ENCODE data around the gene DUSP9. TPM values are rescaled to one million over a fixed set of nuclear protein-coding genes. Genes with fewer than 3 reads are reported as not detected.

The DUSP9 gene
- total RNA-seq, 1 experiment from 2014 or later: 14.2 TPM

DNA sequence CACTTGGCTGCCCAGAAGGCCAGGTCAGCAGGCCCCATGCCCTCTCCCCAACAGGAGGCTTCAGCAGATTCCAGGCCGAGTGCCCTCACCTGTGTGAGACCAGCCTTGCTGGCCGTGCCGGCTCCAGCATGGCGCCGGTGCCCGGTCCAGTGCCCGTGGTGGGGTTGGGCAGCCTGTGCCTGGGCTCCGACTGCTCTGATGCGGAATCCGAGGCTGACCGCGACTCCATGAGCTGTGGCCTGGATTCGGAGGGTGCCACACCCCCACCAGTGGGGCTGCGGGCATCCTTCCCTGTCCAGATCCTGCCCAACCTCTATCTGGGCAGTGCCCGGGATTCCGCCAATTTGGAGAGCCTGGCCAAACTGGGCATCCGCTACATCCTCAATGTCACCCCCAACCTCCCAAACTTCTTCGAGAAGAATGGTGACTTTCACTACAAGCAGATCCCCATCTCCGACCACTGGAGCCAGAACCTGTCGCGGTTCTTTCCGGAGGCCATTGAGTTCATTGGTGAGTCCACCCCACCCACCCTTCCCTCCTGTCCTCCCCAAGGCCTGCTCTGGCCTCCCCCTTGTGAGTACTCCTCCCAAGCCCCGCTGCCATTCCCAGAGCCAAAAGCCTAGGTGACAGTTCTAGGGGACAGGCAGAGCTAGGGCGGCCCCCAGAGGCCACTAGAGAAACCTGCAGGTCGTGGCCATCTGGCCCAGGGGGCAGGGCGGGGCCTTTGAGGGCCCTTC, 2.3 kb downstream of the DUSP9 start:
- Histone ChIP-seq H3K27ac (ENCODE audit: low read depth, low read length) (no peak overlapping the region), H3K9me2 (ENCODE audit: insufficient read depth) (no peaks in the 10 kb centered on the region), H3K4me2 (ENCODE audit: low read length) (no peak overlapping the region), H4K20me1 (ENCODE audit: insufficient read depth) (no peaks in the 10 kb centered on the region), H3K9ac (ENCODE audit: low read length) (no peak overlapping the region), H3K9me3 (ENCODE audit: control insufficient read depth in 1 of 2, insufficient read depth in 1 of 2, low read depth in 1 of 2, low read length in 2 of 2) (no peaks in the 10 kb centered on the region), H3K4me1 (ENCODE audit: control insufficient read depth in 1 of 2, insufficient read depth in 2 of 2, low read length in 2 of 2) (peaks cover 0 to 14% of the 10 kb centered on the region in 2 experiments; a peak in 2 of 4 replicates), H2AFZ (ENCODE audit: low read depth, low read length, poor library complexity, severe bottlenecking) (no peak overlapping the region), H3K36me3 (ENCODE audit: control insufficient read depth in 1 of 2, insufficient read depth in 2 of 2, low read length in 2 of 2) (no peaks in the 10 kb centered on the region), H3K79me2 (ENCODE audit: insufficient read depth, low read length) (no peaks in the 10 kb centered on the region), H3K4me3 (replicated peaks in 1 of 2; ENCODE audit: low read depth in 1 of 2, low read length in 2 of 2) (no peak overlapping the region), H3K27me3 (ENCODE audit: insufficient read depth, low read length) (no peaks in the 10 kb centered on the region)
- intact Hi-C loops (cut with micrococcal nuclease): loop anchor here (1.0 kb wide), 2 partner anchors 95 to 110 kb away; no protein-coding TSS in a partner anchor
- no TSS peak for BruUV-seq (replicated peaks)
- ChIA-PET POLR2A (no interaction called here), RAD21 (ENCODE audit: low non-redundant PET in 1 of 2, low total read pairs in 2 of 2, uncharacterized antibody in 2 of 2, unreplicated experiment in 2 of 2) (no interaction called here), CTCF (interaction anchor here (0.6 to 2.3 kb wide), 6 partner anchors 9 to 110 kb away, joined by 3 to 12 read pairs (median 4); no protein-coding TSS in a partner anchor)
- TF ChIP-seq CTCF (IDR thresholded peaks at IDR 0.05 in 2 of 3, conservative IDR thresholded peaks at IDR 0.05 in 1 of 3; ENCODE audit: borderline replicate concordance in 1 of 3, insufficient read depth in 1 of 3, low read depth in 2 of 3, low read length in 2 of 3) (peak in 2 of 3 experiments; percentile 44 to 46; a peak in 4 of 6 replicates), ZFX (IDR thresholded peaks at IDR 0.05) (no peak)
- DNase-seq (ENCODE audit: low read depth, low spot score) (no peak), ATAC-seq (peak; percentile 68)

DNA sequence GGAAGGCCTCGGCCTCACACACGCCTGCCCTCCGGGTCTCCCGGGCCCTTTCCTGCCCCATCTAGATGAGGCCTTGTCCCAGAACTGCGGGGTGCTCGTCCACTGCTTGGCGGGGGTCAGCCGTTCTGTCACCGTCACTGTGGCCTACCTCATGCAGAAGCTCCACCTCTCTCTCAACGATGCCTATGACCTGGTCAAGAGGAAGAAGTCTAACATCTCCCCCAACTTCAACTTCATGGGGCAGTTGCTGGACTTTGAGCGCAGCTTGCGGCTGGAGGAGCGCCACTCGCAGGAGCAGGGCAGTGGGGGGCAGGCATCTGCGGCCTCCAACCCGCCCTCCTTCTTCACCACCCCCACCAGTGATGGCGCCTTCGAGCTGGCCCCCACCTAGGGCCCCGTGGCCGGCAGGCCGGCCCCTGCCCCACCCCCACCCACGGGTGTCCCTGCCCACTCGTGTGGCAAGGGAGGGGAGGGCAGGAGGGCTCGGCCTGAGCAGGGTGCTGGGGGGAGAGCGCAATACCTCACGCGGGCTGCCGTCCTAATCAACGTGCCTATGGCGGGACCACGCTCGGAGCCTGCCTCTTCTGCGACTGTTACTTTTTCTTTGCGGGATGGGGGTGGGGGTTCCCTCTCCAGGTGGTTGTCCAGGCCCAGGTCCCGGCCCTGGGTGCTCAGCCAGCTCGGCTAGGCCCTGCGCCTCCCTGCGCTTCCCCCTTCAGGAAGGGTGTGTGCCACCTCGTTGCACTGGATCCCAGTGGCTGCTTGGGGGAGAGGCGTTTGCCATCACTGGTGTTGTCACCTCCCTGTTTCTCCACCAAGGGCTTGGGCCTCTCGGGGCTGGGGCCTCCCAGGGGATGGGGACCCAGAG, 3.1 kb downstream of the DUSP9 start:
- DNase-seq (ENCODE audit: low read depth, low spot score): no peak
- POLR2A ChIA-PET: no interaction called here
- ATAC-seq: no peak
- H3K9ac ChIP-seq (ENCODE audit: low read length): no peak overlapping the region
- H3K4me2 ChIP-seq (ENCODE audit: low read length): no peak overlapping the region
- H3K4me1 ChIP-seq (ENCODE audit: control insufficient read depth in 1 of 2, insufficient read depth in 2 of 2, low read length in 2 of 2): peaks cover 0 to 14% of the 10 kb centered on the region in 2 experiments; a peak in 2 of 4 replicates
- no peak overlapping the region for H3K4me3 ChIP-seq (replicated peaks in 1 of 2; ENCODE audit: low read depth in 1 of 2, low read length in 2 of 2)
- RAD21 ChIA-PET (ENCODE audit: low non-redundant PET in 1 of 2, low total read pairs in 2 of 2, uncharacterized antibody in 2 of 2, unreplicated experiment in 2 of 2): no interaction called here
- H4K20me1 ChIP-seq (ENCODE audit: insufficient read depth): no peaks in the 10 kb centered on the region
- intact Hi-C loops (cut with micrococcal nuclease): loop anchor here (1.0 kb wide), 2 partner anchors 96 to 111 kb away; no protein-coding TSS in a partner anchor
- no peaks in the 10 kb centered on the region for H3K79me2 ChIP-seq (ENCODE audit: insufficient read depth, low read length)
- no peaks in the 10 kb centered on the region for H3K36me3 ChIP-seq (ENCODE audit: control insufficient read depth in 1 of 2, insufficient read depth in 2 of 2, low read length in 2 of 2)
- BruUV-seq (replicated peaks): no TSS peak
- H3K9me3 ChIP-seq (ENCODE audit: control insufficient read depth in 1 of 2, insufficient read depth in 1 of 2, low read depth in 1 of 2, low read length in 2 of 2): no peaks in the 10 kb centered on the region
- no peak overlapping the region for H3K27ac ChIP-seq (ENCODE audit: low read depth, low read length)
- H3K27me3 ChIP-seq (ENCODE audit: insufficient read depth, low read length): no peaks in the 10 kb centered on the region
- H2AFZ ChIP-seq (ENCODE audit: low read depth, low read length, poor library complexity, severe bottlenecking): no peak overlapping the region
- CTCF ChIA-PET: interaction anchor here (0.6 to 2.3 kb wide), 6 partner anchors 8 to 111 kb away, joined by 3 to 12 read pairs (median 4); no protein-coding TSS in a partner anchor
- no peaks in the 10 kb centered on the region for H3K9me2 ChIP-seq (ENCODE audit: insufficient read depth)
- no peak for TF ChIP-seq MAX (IDR thresholded peaks at IDR 0.05)
- no peak for TF ChIP-seq CBX3 (IDR thresholded peaks at IDR 0.05; ENCODE audit: low read depth)
- TF ChIP-seq, protein P1, sequence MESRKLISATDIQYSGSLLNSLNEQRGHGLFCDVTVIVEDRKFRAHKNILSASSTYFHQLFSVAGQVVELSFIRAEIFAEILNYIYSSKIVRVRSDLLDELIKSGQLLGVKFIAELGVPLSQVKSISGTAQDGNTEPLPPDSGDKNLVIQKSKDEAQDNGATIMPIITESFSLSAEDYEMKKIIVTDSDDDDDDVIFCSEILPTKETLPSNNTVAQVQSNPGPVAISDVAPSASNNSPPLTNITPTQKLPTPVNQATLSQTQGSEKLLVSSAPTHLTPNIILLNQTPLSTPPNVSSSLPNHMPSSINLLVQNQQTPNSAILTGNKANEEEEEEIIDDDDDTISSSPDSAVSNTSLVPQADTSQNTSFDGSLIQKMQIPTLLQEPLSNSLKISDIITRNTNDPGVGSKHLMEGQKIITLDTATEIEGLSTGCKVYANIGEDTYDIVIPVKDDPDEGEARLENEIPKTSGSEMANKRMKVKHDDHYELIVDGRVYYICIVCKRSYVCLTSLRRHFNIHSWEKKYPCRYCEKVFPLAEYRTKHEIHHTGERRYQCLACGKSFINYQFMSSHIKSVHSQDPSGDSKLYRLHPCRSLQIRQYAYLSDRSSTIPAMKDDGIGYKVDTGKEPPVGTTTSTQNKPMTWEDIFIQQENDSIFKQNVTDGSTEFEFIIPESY (IDR thresholded peaks at IDR 0.05; ENCODE audit: extremely low read depth, insufficient replicate concordance, low read length): no peak
- TF ChIP-seq YY1 (IDR thresholded peaks at IDR 0.05; ENCODE audit: extremely low read depth, insufficient replicate concordance, low read depth, low read length): no peak
- no peak for TF ChIP-seq EGR1 (IDR thresholded peaks at IDR 0.05; ENCODE audit: low read depth)
- no peak for TF ChIP-seq POLR2A (IDR thresholded peaks at IDR 0.05; ENCODE audit: borderline replicate concordance, extremely low read depth, insufficient read depth, insufficient read length)
- TF ChIP-seq RAD21 (IDR thresholded peaks at IDR 0.05; ENCODE audit: low read depth): no peak
- no peak for TF ChIP-seq SIN3A (IDR thresholded peaks at IDR 0.05; ENCODE audit: low read depth)
- TF ChIP-seq ELF1 (IDR thresholded peaks at IDR 0.05; ENCODE audit: borderline replicate concordance, low read depth): no peak
- TF ChIP-seq CEBPB (IDR thresholded peaks at IDR 0.05; ENCODE audit: low read depth): no peak
- no peak for TF ChIP-seq FOSL1 (IDR thresholded peaks at IDR 0.05; ENCODE audit: low read depth)
- no peak for TF ChIP-seq EZH2 (IDR thresholded peaks at IDR 0.05)

Data from HCT116 (cell line).